ENCODE measurements around the gene TASP1.

Gene TASP1

DNA sequence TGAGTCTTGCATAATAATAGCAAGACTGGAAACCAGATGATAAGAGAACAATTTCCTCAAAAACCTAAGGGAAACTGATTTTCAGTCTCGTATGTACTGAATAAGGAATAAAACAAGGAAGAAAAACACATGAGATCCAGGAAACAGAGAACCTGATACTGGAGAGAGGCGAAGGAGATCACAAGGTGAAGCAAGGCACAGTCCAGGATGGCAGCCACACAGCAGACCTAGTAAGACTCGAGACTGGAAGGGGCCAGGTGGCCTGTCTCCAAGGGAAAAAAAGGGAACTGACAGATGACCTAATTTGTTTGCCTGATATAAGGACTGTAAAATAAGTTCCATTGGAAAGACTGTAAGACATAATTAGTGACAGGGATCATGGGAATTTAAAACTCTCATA, 71.1 kb downstream of the TASP1 start:
- peak; percentile 91 for DNase-seq

- no peak for DNase-seq
These were observed 74.9 kb downstream of the TASP1 start for GRCh38 chr20:13563854-13564253.

GRCh38 chr20:13554706-13555105, 84.0 kb downstream of the TASP1 start:
- DNase-seq = no peak

- no peak for DNase-seq
These were observed 84.7 kb downstream of the TASP1 start for GRCh38 chr20:13554076-13554475.

GRCh38 chr20:13552061-13552460, 86.7 kb downstream of the TASP1 start:
- no peak for DNase-seq

DNA sequence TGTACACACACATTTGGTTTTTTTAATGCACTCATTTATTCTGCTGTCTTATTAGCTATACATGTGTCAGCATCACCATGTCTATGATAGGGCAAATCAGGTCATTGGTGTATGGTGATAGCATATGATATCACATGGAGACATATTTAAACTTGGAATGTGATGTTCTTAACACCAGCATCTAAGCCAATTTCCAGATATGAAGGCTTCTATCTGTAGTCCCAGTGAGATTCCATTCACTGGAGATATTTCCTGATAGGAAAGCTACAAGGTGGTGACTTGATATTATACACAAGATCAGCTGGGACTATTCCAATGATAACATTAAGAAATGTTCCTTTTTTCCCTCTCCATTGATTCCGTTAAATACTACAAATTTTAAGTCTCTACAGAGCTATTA, 89.3 kb downstream of the TASP1 start:
- no peak for DNase-seq

DNA sequence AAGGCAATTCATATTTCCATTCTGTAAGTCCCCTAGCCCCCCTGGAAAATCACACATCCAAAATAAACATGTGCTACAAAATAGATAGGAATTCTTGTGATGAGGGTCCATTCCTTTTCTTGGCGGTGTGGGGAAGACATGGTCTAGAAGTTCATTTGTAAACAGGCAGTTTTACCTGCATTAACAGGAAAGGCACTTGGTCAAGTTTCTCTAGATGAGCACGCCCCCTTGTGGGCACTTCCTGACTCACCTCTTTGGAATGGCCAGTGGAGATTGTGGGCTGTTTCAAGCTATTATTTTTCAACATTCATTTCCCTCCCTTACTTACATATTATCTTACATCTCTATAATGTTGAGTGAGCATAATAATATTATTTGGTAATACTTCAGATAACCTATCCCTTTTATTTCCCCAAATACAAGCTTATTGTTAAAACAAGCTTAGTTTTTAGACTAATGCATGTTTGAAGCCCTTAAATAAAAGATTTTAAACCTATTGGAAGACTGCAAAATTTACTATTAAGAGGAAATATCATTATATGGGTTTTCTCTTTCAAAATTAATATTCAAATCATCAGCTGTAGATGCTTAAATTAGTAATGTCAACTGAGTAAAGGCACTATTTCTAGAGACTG, 92.1 kb downstream of the TASP1 start:
- DNase-seq = peak; percentile 72

GRCh38 chr20:13545790-13546189, 92.9 kb downstream of the TASP1 start:
- no peak for DNase-seq

DNA sequence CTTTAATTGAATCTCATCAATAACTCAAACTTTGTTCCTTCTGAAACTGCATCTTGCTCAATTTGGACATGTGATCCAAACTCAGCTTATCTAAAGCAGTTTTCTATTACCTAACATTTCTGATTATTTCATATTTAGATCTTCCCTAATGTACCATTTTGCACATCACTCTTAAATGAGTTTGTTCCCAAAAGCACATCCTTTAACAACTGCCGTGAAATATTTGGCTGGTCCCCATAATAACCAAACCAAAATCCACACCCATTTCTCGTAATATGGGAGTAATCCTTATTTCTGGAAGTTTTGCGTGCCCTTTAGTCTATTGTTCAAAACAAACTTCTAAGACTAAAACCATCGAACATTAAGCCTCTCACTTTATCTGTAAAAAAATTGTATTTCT, 94.9 kb downstream of the TASP1 start:
- no peak for DNase-seq

- no peak for DNase-seq
These were observed 103.1 kb downstream of the TASP1 start for GRCh38 chr20:13535627-13536026.

DNA sequence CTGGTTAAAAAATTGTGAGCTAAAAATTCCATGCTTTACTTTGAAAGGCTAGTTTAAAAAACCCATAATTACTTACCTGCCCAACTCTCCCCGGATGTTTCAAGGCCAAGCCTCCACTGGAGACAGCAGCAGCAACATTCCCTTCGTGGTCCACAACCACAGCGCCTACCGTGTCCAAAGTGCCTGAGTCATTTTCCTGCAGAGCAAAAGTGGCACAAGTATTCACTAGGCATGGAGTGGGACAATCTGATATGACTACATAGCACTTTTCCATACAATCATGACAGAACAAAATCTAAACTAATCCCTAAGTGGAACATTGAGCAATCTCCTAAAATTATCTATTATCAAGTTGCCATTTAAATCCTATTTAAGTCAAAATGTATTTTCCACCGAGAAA, 104.8 kb downstream of the TASP1 start:
- DNase-seq = no peak

GRCh38 chr20:13530146-13530545, 108.6 kb downstream of the TASP1 start:
- no peak for DNase-seq

GRCh38 chr20:13526551-13526950, 112.2 kb downstream of the TASP1 start:
- no peak for DNase-seq

- DNase-seq = no peak
These were observed 113.3 kb downstream of the TASP1 start for GRCh38 chr20:13525225-13525940.

DNA sequence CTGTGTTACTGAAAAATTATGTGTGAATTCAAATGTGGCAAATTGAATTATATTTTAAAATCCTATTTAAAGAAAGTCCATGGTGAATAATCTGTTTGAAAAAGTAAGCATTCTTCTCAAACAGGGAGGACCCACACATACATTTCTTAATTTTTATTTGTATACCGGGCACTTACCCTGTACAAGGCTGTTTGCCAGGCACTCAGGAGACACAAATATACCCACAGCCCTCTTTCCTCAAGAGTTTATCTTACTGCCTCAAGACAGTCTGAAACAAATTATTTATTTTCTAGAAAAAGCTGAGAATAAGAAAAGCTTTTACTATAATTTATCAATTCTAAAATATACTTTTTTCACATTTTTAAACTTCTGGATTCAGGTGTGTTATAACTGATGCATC, 114.4 kb downstream of the TASP1 start:
- DNase-seq = no peak

DNA sequence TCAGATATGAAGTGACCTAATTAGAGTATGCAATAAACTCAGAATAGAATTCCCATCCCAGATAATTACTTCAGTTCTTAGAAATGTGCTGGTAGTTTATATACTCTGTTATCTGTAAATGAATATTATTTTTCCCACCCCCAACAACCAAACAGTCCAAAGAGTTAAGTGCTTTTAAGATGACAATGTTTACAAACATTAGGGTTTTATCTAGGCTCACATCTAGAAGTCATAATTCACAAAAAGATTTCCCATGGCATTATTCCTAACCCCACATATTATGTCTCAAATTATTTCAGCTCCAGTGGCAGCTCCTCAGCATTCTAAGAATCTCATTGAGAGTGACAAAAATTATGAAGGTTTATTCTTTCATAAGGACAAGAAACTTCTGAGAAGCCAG, 120.9 kb downstream of the TASP1 start:
- no peak for DNase-seq

DNA sequence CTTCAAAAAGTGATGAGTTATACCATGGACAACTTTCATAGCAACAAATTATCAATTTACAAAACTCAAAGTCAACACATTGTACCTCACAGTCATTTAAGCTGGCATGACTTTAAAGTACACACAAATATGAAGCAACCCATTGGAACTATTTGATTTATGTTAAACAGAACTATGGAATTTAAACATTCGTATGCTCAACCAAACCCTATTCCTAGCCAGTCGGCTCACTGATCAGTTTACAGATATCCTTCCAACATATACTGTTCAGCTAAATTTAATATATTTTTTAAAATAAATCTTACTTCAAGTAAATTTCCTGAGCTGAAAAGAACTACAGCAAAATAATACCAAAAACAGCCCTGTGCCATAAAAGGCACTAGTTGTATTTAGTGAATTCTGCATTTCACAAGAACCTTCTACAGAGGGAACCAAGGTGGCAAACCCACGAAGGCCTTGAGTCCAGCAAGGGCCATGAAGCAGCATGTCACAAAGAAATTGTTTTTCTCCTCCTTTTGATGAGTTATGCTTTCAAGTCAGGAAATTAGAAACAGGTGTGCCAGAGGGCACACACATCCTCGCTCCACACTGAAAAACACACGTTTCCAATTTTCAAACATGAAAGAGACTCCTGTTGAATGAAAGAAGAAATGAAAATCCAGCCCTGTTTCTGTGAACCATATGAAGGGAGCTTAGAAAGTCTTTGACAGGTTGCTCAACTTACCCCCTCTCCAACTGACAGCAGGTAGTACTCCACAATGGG, 122.8 kb downstream of the TASP1 start:
- DNase-seq = no peak

DNA sequence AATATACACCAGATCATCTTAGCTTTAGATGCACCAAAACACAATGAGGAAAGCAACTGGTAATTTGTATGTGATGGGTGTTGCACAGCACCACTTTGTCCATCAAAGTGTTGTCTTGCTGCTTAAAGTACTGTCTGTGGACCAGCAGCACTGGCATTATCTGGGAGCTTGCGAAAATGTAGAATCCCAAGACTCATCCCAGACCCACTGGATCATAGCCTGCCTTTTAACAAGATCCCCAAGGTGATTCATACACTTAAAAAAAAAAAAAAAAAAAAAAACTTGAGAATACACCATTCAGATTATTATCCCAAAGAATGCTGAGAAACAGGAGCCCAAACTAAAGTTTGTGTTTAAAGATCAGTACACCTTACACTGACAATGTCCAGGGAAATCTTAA, 123.4 kb downstream of the TASP1 start:
- no peak for DNase-seq

DNA sequence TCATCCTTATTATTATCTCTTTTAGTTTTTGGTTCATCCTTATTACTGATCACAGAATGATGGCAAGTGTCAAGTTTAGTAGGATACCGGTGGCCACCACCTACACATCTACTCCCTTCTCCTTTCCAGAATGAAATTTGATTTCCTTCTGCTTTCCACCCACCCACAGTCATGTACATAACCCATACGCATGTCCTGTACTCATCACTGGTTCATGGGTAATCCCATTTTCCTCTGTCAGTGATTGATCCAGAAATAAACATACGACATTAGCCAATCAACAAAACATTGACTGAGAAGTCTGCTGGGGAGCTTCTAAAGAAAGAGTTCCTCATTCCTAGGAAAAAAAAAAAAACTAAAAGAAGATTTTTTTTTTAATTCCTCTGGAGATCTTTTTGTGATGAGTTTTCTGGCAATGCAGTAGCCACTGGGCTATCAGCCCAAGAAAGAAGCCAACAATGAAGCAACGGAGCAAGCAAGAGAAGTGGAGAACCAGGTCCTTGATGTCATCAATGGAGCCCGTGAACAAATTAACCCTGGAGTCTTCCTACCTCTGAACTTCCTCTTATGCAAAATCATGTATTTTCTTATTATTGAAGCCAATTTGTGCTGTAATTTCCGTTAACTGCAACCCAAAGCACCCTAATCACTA, 127.8 kb downstream of the TASP1 start:
- DNase-seq = no peak

GRCh38 chr20:13507646-13508045, 131.1 kb downstream of the TASP1 start:
- DNase-seq = no peak

DNA sequence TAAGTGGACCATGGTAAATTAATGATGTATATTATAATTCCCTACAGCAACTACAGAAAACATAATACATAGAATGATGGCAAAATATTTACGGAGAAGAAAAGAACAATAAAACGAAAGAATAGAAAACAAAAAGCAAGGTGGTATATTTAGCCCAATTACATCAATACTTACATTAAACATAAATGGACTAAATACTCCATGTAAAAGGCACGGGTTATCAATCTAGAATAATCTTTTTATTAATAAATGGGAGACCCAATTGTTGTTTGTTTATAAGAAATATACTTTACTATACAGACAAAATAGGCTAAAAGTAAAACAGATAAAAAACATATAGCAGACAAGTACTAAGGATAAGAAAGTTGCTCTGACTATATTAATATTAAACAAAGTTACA, 137.2 kb downstream of the TASP1 start:
- DNase-seq = no peak

- no peak for DNase-seq
These were observed 144.7 kb downstream of the TASP1 start for GRCh38 chr20:13494019-13494418.

GRCh38 chr20:13493143-13493542, 145.6 kb downstream of the TASP1 start:
- no peak for DNase-seq
